ENCODE results near the gene BSND. TPM values are rescaled to one million over a fixed set of nuclear protein-coding genes. Genes with fewer than 3 reads are reported as not detected.

Gene BSND
- total and polyA plus RNA-seq, 7 donors, result not detected

GRCh38 chr1:54981466-54981865, 17.3 kb upstream of the BSND start:
- H3K27me3 ChIP-seq (ENCODE audit: insufficient read depth in 3 of 3, low read length in 2 of 3), result no peaks in the 10 kb centered on the region
- ATAC-seq (no peak), DNase-seq (no peak)
- 92 to 96% (median 95%) methylated on average over 8 of the region's 8 CpGs for WGBS, 3 donors
- no peak for TF ChIP-seq CTCF (IDR thresholded peaks at IDR 0.05)
- intact Hi-C loops (cut with DNase I), result no loop called here
- H3K4me3 ChIP-seq, result no peak overlapping the region
- no peaks in the 10 kb centered on the region for H3K36me3 ChIP-seq (ENCODE audit: insufficient read depth in 1 of 2, low read depth in 1 of 2)
- H3K4me1 ChIP-seq, result peaks cover 10% of the 10 kb centered on the region
- H3K9me3 ChIP-seq, result no peaks in the 10 kb centered on the region
- no peak overlapping the region for H3K27ac ChIP-seq

- H3K9me3 ChIP-seq, result no peaks in the 10 kb centered on the region
- DNase-seq (no peak), ATAC-seq (no peak)
- H3K27me3 ChIP-seq (ENCODE audit: insufficient read depth in 3 of 3, low read length in 2 of 3), result no peaks in the 10 kb centered on the region
- no peaks in the 10 kb centered on the region for H3K36me3 ChIP-seq (ENCODE audit: insufficient read depth in 1 of 2, low read depth in 1 of 2)
- intact Hi-C loops (cut with DNase I), result no loop called here
- no peak overlapping the region for H3K4me3 ChIP-seq
- no peak for TF ChIP-seq CTCF (IDR thresholded peaks at IDR 0.05)
- peaks cover 10% of the 10 kb centered on the region for H3K4me1 ChIP-seq
- no peak overlapping the region for H3K27ac ChIP-seq
Observed at GRCh38 chr1:54982739-54983138, 16.0 kb upstream of the BSND start.

- H3K36me3 ChIP-seq (ENCODE audit: insufficient read depth in 1 of 2, low read depth in 1 of 2), result no peaks in the 10 kb centered on the region
- no peak for ATAC-seq
- no peak overlapping the region for H3K27ac ChIP-seq
- no peak overlapping the region for H3K4me3 ChIP-seq
- WGBS, 3 donors, result 44 to 59% (median 45%) methylated on average over 7 of the region's 7 CpGs
- TF ChIP-seq CTCF (IDR thresholded peaks at IDR 0.05), result no peak
- H3K9me3 ChIP-seq, result no peaks in the 10 kb centered on the region
- peaks cover 9% of the 10 kb centered on the region for H3K4me1 ChIP-seq
- intact Hi-C loops (cut with DNase I), result no loop called here
- DNase-seq, result no peak
- H3K27me3 ChIP-seq (ENCODE audit: insufficient read depth in 3 of 3, low read length in 2 of 3), result no peaks in the 10 kb centered on the region
Observed at GRCh38 chr1:54984131-54984842, 14.4 kb upstream of the BSND start.

GRCh38 chr1:54985556-54985955, 13.2 kb upstream of the BSND start:
- H3K36me3 ChIP-seq (ENCODE audit: insufficient read depth in 1 of 2, low read depth in 1 of 2), result no peaks in the 10 kb centered on the region
- WGBS, 3 donors, result 89 to 93% (median 91%) methylated on average over 5 of the region's 5 CpGs
- no peak overlapping the region for H3K4me3 ChIP-seq
- ATAC-seq (no peak), DNase-seq (no peak)
- intact Hi-C loops (cut with DNase I), result no loop called here
- H3K27me3 ChIP-seq (ENCODE audit: insufficient read depth in 3 of 3, low read length in 2 of 3), result no peaks in the 10 kb centered on the region
- H3K27ac ChIP-seq, result no peak overlapping the region
- no peaks in the 10 kb centered on the region for H3K4me1 ChIP-seq
- no peaks in the 10 kb centered on the region for H3K9me3 ChIP-seq
- no peak for TF ChIP-seq CTCF (IDR thresholded peaks at IDR 0.05)

GRCh38 chr1:54986025-54986424, 12.7 kb upstream of the BSND start:
- H3K27me3 ChIP-seq (ENCODE audit: insufficient read depth in 3 of 3, low read length in 2 of 3), result no peaks in the 10 kb centered on the region
- no peak for DNase-seq
- 78 to 84% (median 81%) methylated on average over 15 of the region's 15 CpGs for whole genome bisulfite sequencing, 3 donors

More at GRCh38 chr1:54986025-54986424, 12.7 kb upstream of the BSND start:
- no peak overlapping the region for H3K27ac ChIP-seq
- no peak overlapping the region for H3K4me3 ChIP-seq
- ATAC-seq, result no peak
- TF ChIP-seq CTCF (IDR thresholded peaks at IDR 0.05), result no peak
- H3K9me3 ChIP-seq, result no peaks in the 10 kb centered on the region
- no peaks in the 10 kb centered on the region for H3K4me1 ChIP-seq
- intact Hi-C loops (cut with DNase I), result no loop called here
- H3K36me3 ChIP-seq (ENCODE audit: insufficient read depth in 1 of 2, low read depth in 1 of 2), result no peaks in the 10 kb centered on the region
